GM19023 (cell line): ENCODE measurements around the gene TAF15.

Experiments used
- ATAC-seq: cut with Tn5 transposase; IDR thresholded peaks from one replicate; pipeline ENCODE4 v1.9.1; 2021; ENCODE audit warnings: mild to moderate bottlenecking, moderate library complexity; ENCODE audit not compliant: unreplicated experiment

The TAF15 gene

GRCh38 chr17:35808962-35809854 lies at the start of gene TAF15:
Gene TAF15, plus strand, starts transcription at chr17:35809484. Its CDS starts 86 bp downstream, at chr17:35809570.
- peak; percentile 96 for ATAC-seq

GRCh38 chr17:35760587-35760986 lies 48.7 kb upstream of the TAF15 start, which contains the start of gene C17orf50:
Gene C17orf50, plus strand, starts transcription at chr17:35760887. Its CDS starts 55 bp downstream, at chr17:35760942.
- no peak for ATAC-seq

GRCh38 chr17:35761601-35762000 lies 47.7 kb upstream of the TAF15 start:
- ATAC-seq = no peak

- no peak for ATAC-seq
Observed at GRCh38 chr17:35763767-35764122, 45.5 kb upstream of the TAF15 start.

- ATAC-seq = peak; percentile 88
Observed at GRCh38 chr17:35764123-35764991, 44.9 kb upstream of the TAF15 start.

- no peak for ATAC-seq
Observed at GRCh38 chr17:35765086-35765710, 44.1 kb upstream of the TAF15 start.

GRCh38 chr17:35765756-35766488 lies 43.4 kb upstream of the TAF15 start:
- no peak for ATAC-seq

- no peak for ATAC-seq
Observed at GRCh38 chr17:35766489-35766877, 42.8 kb upstream of the TAF15 start.

- no peak for ATAC-seq
Observed at GRCh38 chr17:35766903-35767510, 42.3 kb upstream of the TAF15 start.

GRCh38 chr17:35768797-35769196 lies 40.5 kb upstream of the TAF15 start:
- ATAC-seq = no peak

GRCh38 chr17:35769895-35770486 lies 39.3 kb upstream of the TAF15 start:
- no peak for ATAC-seq

- ATAC-seq = no peak
Observed at GRCh38 chr17:35773129-35773528, 36.2 kb upstream of the TAF15 start.

GRCh38 chr17:35773679-35774425 lies 35.4 kb upstream of the TAF15 start:
- ATAC-seq = no peak

- ATAC-seq = no peak
Observed at GRCh38 chr17:35774499-35774898, 34.8 kb upstream of the TAF15 start.

- no peak for ATAC-seq
Observed at GRCh38 chr17:35775039-35775438, 34.2 kb upstream of the TAF15 start.

GRCh38 chr17:35775583-35775982 lies 33.7 kb upstream of the TAF15 start:
- ATAC-seq = no peak

GRCh38 chr17:35778641-35779196 lies 30.6 kb upstream of the TAF15 start:
- ATAC-seq = no peak

GRCh38 chr17:35780950-35781349 lies 28.3 kb upstream of the TAF15 start:
- ATAC-seq = no peak

- no peak for ATAC-seq
Observed at GRCh38 chr17:35784895-35785294, 24.4 kb upstream of the TAF15 start.
